NCI-H774 (cell line): ENCODE measurements around the gene SPATA20.

Source experiments
- DNase-seq: peaks from one replicate; lab custom pipeline; 2025; lab: John Stamatoyannopoulos, UW

Gene SPATA20

GRCh38 chr17:50559674-50560184 is 12.8 kb downstream of the SPATA20 start:
- DNase-seq, result no peak

- peak; percentile 84 for DNase-seq
Observed at GRCh38 chr17:50560185-50560824, 13.3 kb downstream of the SPATA20 start, which contains the start of gene CACNA1G. TSS of gene CACNA1G (plus strand) at chr17:50560715. CDS start at chr17:50561460, 745 bp downstream.

GRCh38 chr17:50560931-50561745 is 14.2 kb downstream of the SPATA20 start:
- DNase-seq, result no peak

- DNase-seq, result no peak
Observed at GRCh38 chr17:50561746-50562141, 14.8 kb downstream of the SPATA20 start.

GRCh38 chr17:50562242-50563091 is 15.5 kb downstream of the SPATA20 start:
- no peak for DNase-seq

- no peak for DNase-seq
Observed at GRCh38 chr17:50563092-50563511, 16.1 kb downstream of the SPATA20 start.

- no peak for DNase-seq
Observed at GRCh38 chr17:50564916-50565315, 17.9 kb downstream of the SPATA20 start.

GRCh38 chr17:50565402-50566350 is 18.7 kb downstream of the SPATA20 start:
- peak; percentile 52 for DNase-seq

GRCh38 chr17:50566886-50567285 is 19.9 kb downstream of the SPATA20 start:
- DNase-seq, result no peak

- no peak for DNase-seq
Observed at GRCh38 chr17:50568659-50569058, 21.7 kb downstream of the SPATA20 start.

- no peak for DNase-seq
Observed at GRCh38 chr17:50569592-50569991, 22.6 kb downstream of the SPATA20 start.

GRCh38 chr17:50570032-50570431 is 23.1 kb downstream of the SPATA20 start:
- DNase-seq, result no peak

- no peak for DNase-seq
Observed at GRCh38 chr17:50570528-50570927, 23.6 kb downstream of the SPATA20 start.

- no peak for DNase-seq
Observed at GRCh38 chr17:50571681-50572080, 24.7 kb downstream of the SPATA20 start.

GRCh38 chr17:50572541-50572940 is 25.6 kb downstream of the SPATA20 start:
- no peak for DNase-seq

GRCh38 chr17:50573866-50574611 is 27.1 kb downstream of the SPATA20 start:
- DNase-seq, result no peak

- DNase-seq, result no peak
Observed at GRCh38 chr17:50575581-50576210, 28.7 kb downstream of the SPATA20 start.

- DNase-seq, result no peak
Observed at GRCh38 chr17:50576864-50577263, 29.9 kb downstream of the SPATA20 start.

GRCh38 chr17:50577451-50577954 is 30.5 kb downstream of the SPATA20 start:
- no peak for DNase-seq

GRCh38 chr17:50578173-50578572 is 31.2 kb downstream of the SPATA20 start:
- no peak for DNase-seq
